DND-41 (cell line): ENCODE measurements around the gene PARL.

Source experiments
- EZH2 ChIP-seq: IDR thresholded peaks from 3 replicates; pipeline ENCODE4 v1.6.1; 2012; ENCODE audit warnings: borderline replicate concordance, low read depth, mild to moderate bottlenecking, moderate library complexity, low read length, inconsistent platforms; ENCODE audit not compliant: severe bottlenecking
- TF ChIP-seq, protein P1 (sequence below): IDR thresholded peaks from 2 replicates; pipeline ENCODE4 v1.5.1; 2012; ENCODE audit warnings: borderline replicate concordance, low read length, moderate library complexity, mild to moderate bottlenecking; ENCODE audit not compliant: poor library complexity, severe bottlenecking; ENCODE audit errors: extremely low read depth

DNA sequence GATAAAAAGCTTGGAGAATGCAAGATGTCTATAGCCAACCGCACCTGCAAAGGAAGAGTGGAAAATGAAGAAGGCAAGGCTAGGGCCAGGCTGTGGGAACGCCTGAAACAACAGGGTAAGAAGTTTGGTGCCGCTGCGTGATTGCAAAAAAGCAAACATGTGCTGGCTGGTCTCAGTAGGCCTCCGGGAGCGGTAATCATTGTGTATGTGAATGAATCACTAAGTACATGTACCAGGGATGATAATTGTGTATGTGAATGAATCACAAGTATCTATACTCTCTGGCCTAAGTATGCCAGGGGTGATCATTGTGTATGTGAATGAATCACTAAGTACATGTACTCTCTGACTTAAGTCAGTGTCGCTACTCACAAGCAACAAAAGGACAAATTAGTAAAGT is 40.3 kb upstream of the PARL start:
- TF ChIP-seq, protein P1, sequence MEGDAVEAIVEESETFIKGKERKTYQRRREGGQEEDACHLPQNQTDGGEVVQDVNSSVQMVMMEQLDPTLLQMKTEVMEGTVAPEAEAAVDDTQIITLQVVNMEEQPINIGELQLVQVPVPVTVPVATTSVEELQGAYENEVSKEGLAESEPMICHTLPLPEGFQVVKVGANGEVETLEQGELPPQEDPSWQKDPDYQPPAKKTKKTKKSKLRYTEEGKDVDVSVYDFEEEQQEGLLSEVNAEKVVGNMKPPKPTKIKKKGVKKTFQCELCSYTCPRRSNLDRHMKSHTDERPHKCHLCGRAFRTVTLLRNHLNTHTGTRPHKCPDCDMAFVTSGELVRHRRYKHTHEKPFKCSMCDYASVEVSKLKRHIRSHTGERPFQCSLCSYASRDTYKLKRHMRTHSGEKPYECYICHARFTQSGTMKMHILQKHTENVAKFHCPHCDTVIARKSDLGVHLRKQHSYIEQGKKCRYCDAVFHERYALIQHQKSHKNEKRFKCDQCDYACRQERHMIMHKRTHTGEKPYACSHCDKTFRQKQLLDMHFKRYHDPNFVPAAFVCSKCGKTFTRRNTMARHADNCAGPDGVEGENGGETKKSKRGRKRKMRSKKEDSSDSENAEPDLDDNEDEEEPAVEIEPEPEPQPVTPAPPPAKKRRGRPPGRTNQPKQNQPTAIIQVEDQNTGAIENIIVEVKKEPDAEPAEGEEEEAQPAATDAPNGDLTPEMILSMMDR: no peak
- TF ChIP-seq EZH2: no peak
